C4-2B (cell line): ENCODE results near the gene RET.
"Not testable (repeated sequence)": the region's sequence is repeated elsewhere in the genome, so short reads cannot be mapped to it uniquely, and the experiment has no call there.

ENCODE experiments used
- H3K27ac ChIP-seq: fragments of 450-650 bp; 2 replicates; pipeline ENCODE4 v1.5.1; 2017
- CTCF ChIP-seq: fragments of 450-650 bp; conservative IDR thresholded peaks from 2 replicates; pipeline ENCODE4 v1.5.1; 2017; ENCODE audit warnings: mild to moderate bottlenecking
- ZFX ChIP-seq: fragments of 450-650 bp; IDR thresholded peaks from 2 replicates; pipeline ENCODE4 v1.6.1; 2017

RET gene

GRCh38 chr10:43141421-43141820 is 64.6 kb downstream of the RET start:
- TF ChIP-seq CTCF (no peak), ZFX (no peak)
- H3K27ac ChIP-seq: no peak overlapping the region

- no peak for TF ChIP-seq ZFX
- H3K27ac ChIP-seq: no peak overlapping the region
Measured at GRCh38 chr10:43145311-43145710, 68.4 kb downstream of the RET start.

- H3K27ac ChIP-seq: not testable (repeated sequence)
Measured at GRCh38 chr10:43145936-43146335, 69.1 kb downstream of the RET start.

GRCh38 chr10:43151371-43151770 is 74.5 kb downstream of the RET start:
- TF ChIP-seq CTCF: no peak
- TF ChIP-seq ZFX: no peak
- H3K27ac ChIP-seq: no peak overlapping the region

- TF ChIP-seq ZFX: no peak
- no peak for TF ChIP-seq CTCF
- no peak overlapping the region for H3K27ac ChIP-seq
Measured at GRCh38 chr10:43153901-43154300, 77.0 kb downstream of the RET start.

GRCh38 chr10:43155221-43155620 is 78.4 kb downstream of the RET start:
- no peak overlapping the region for H3K27ac ChIP-seq
- TF ChIP-seq ZFX: no peak
- TF ChIP-seq CTCF: no peak

GRCh38 chr10:43155741-43156140 is 78.9 kb downstream of the RET start:
- TF ChIP-seq ZFX: no peak
- no peak for TF ChIP-seq CTCF
- no peak overlapping the region for H3K27ac ChIP-seq

- no peak for TF ChIP-seq CTCF
- no peak for TF ChIP-seq ZFX
- no peak overlapping the region for H3K27ac ChIP-seq
Measured at GRCh38 chr10:43156590-43157341, 79.9 kb downstream of the RET start.
